H1 (cell line): ENCODE data around the gene RMP24.

ENCODE experiments used
- CTCF ChIA-PET: fragments of 300-600 bp; sonication (Branson Sonifier 250); formaldehyde crosslinking; loops from one replicate; lab custom pipeline; 2021; ENCODE audit not compliant: partially characterized antibody; lab: Charles Lee
- POLR2A ChIA-PET: fragments of 300-600 bp; sonication (Branson Sonifier 250); formaldehyde crosslinking; loops from one replicate; lab custom pipeline; 2021; ENCODE audit warnings: inconsistent platforms; ENCODE audit not compliant: partially characterized antibody; lab: Charles Lee
- DNase-seq, 2 experiments: peaks; one replicate each; pipeline versions ENCODE4 v3.0.0 to v3.0.0-alpha.2; 2010 to 2022; ENCODE audit warnings: low spot score in 2 of 2, low read depth in 1 of 2, mixed read lengths in 1 of 2
- FAIRE-seq: peaks from 2 replicates; lab custom pipeline; 2011; peaks lifted over from hg19 to GRCh38; lab: Jason Lieb, UNC
- H2AFZ ChIP-seq: 2 replicates; pipeline ENCODE4 v1.8.1; 2012; ENCODE audit warnings: low read length, inconsistent platforms
- H2AK5ac ChIP-seq: 2 replicates; pipeline ENCODE4 v1.6.1; 2013; ENCODE audit warnings: low read depth, low read length
- H2BK120ac ChIP-seq: replicated peaks from 2 replicates; pipeline ENCODE3; 2013; ENCODE audit warnings: low read depth, low read length, inconsistent platforms
- H2BK12ac ChIP-seq: 2 replicates; pipeline ENCODE4 v1.6.1; 2013; ENCODE audit warnings: low read depth, low read length
- H2BK15ac ChIP-seq: 2 replicates; pipeline ENCODE4 v1.6.1; 2013; ENCODE audit warnings: low read length
- H2BK20ac ChIP-seq: 2 replicates; pipeline ENCODE4 v1.6.1; 2013; ENCODE audit warnings: low read length
- H2BK5ac ChIP-seq: 2 replicates; pipeline ENCODE4 v1.6.1; 2013; ENCODE audit warnings: low read depth, low read length
- H3K14ac ChIP-seq: 2 replicates; pipeline ENCODE4 v1.6.1; 2013; ENCODE audit warnings: inconsistent platforms; ENCODE audit not compliant: insufficient read length
- H3K18ac ChIP-seq: 2 replicates; pipeline ENCODE4 v1.6.1; 2013; ENCODE audit warnings: low read length; ENCODE audit errors: extremely low read depth
- H3K23ac ChIP-seq: 2 replicates; pipeline ENCODE4 v1.6.1; 2013; ENCODE audit warnings: inconsistent platforms; ENCODE audit not compliant: insufficient read length
- H3K23me2 ChIP-seq: 2 replicates; pipeline ENCODE4 v1.6.1; 2013; ENCODE audit warnings: low read depth, low read length
- H3K27ac ChIP-seq: 2 replicates; pipeline ENCODE4 v1.6.1; 2011; ENCODE audit warnings: low read depth, low read length, inconsistent platforms
- H3K27me3 ChIP-seq, 4 experiments: replicated peaks in 1 of 4; 1 replicate in 1 of 4; 2 replicates in 3 of 4; pipeline versions ENCODE4 v1.6.1 to v1.8.1; 2011 to 2013; ENCODE audit warnings: low read length in 3 of 4, mild to moderate bottlenecking in 3 of 4, inconsistent platforms in 2 of 4, mixed read lengths in 2 of 4, moderate library complexity in 1 of 4; ENCODE audit not compliant: control insufficient read depth in 3 of 4, insufficient read depth in 3 of 4; ENCODE audit errors: extremely low read depth in 1 of 4
- H3K36me3 ChIP-seq, 4 experiments: 2 replicates each; pipeline versions ENCODE4 v1.6.1 to v1.8.1; 2011 to 2013; ENCODE audit warnings: mild to moderate bottlenecking in 4 of 4, low read length in 3 of 4, moderate library complexity in 2 of 4, control low read depth in 1 of 4, inconsistent platforms in 1 of 4; ENCODE audit not compliant: insufficient read depth in 4 of 4, control insufficient read depth in 2 of 4
- H3K4ac ChIP-seq: replicated peaks from 2 replicates; pipeline ENCODE3; 2013; ENCODE audit warnings: low read length, low read depth, mixed read lengths, inconsistent platforms; ENCODE audit not compliant: insufficient read length
- H3K4me1 ChIP-seq, 4 experiments: replicated peaks in 1 of 4; 1 replicate in 1 of 4; 2 replicates in 3 of 4; pipeline versions ENCODE4 v1.6.1 to v1.8.1; 2011 to 2013; ENCODE audit warnings: low read length in 3 of 4, inconsistent platforms in 2 of 4, mixed read lengths in 1 of 4; ENCODE audit not compliant: insufficient read depth in 4 of 4, control insufficient read depth in 3 of 4
- H3K4me2 ChIP-seq, 2 experiments: 2 replicates each; pipeline versions ENCODE4 v1.6.1 to v1.8.1; 2011 to 2013; ENCODE audit warnings: low read depth in 2 of 2, low read length in 2 of 2, control low read depth in 1 of 2, inconsistent platforms in 1 of 2, mild to moderate bottlenecking in 1 of 2; ENCODE audit not compliant: insufficient read depth in 1 of 2
- H3K4me3 ChIP-seq, 4 experiments: fragments of 200-600, 300-600 bp in 1 of 4; sonication (generic), shearing (Covaris generic), sonication (Bioruptor Twin) in 1 of 4; 2 replicates each; pipeline versions ENCODE4 v1.5.1 to v1.8.1; 2011 to 2016; ENCODE audit warnings: low read length in 4 of 4, low read depth in 3 of 4, control low read depth in 2 of 4, inconsistent platforms in 2 of 4, mild to moderate bottlenecking in 2 of 4, mixed read lengths in 1 of 4, moderate library complexity in 1 of 4; ENCODE audit not compliant: insufficient read depth in 2 of 4; ENCODE audit errors: extremely low read depth in 1 of 4
- H3K56ac ChIP-seq: replicated peaks from 2 replicates; pipeline ENCODE3; 2013; ENCODE audit warnings: low read depth, mild to moderate bottlenecking, mixed read lengths, low read length, inconsistent platforms; ENCODE audit not compliant: insufficient read length
- H3K79me1 ChIP-seq: 2 replicates; pipeline ENCODE4 v1.6.1; 2013; ENCODE audit warnings: low read depth, low read length, control low read depth
- H3K79me2 ChIP-seq, 2 experiments: 2 replicates each; pipeline versions ENCODE4 v1.6.1 to v1.8.1; 2012 to 2013; ENCODE audit warnings: low read length in 2 of 2, mild to moderate bottlenecking in 2 of 2, inconsistent platforms in 1 of 2; ENCODE audit not compliant: insufficient read depth in 2 of 2, control insufficient read depth in 1 of 2
- H3K9ac ChIP-seq, 4 experiments: replicated peaks in 1 of 4; 1 replicate in 1 of 4; 2 replicates in 3 of 4; pipeline versions ENCODE4 v1.6.1 to v1.8.1; 2011 to 2013; ENCODE audit warnings: low read depth in 3 of 4, low read length in 3 of 4, control low read depth in 2 of 4, mild to moderate bottlenecking in 2 of 4, moderate library complexity in 2 of 4, inconsistent platforms in 1 of 4; ENCODE audit errors: extremely low read depth in 1 of 4
- H3K9me3 ChIP-seq, 2 experiments: 2 replicates each; pipeline versions ENCODE4 v1.6.1 to v1.8.1; 2012 to 2013; ENCODE audit warnings: mild to moderate bottlenecking in 2 of 2, moderate library complexity in 2 of 2, control low read depth in 1 of 2, inconsistent platforms in 1 of 2, low read depth in 1 of 2, low read length in 1 of 2, mixed read lengths in 1 of 2; ENCODE audit not compliant: insufficient read depth in 2 of 2
- H4K20me1 ChIP-seq, 2 experiments: replicated peaks in 1 of 2; 2 replicates each; pipeline versions ENCODE3 to v1.8.1; 2011 to 2013; ENCODE audit warnings: inconsistent platforms in 2 of 2, low read length in 2 of 2, mild to moderate bottlenecking in 1 of 2; ENCODE audit not compliant: insufficient read depth in 2 of 2, control insufficient read depth in 1 of 2
- H4K5ac ChIP-seq: 2 replicates; pipeline ENCODE4 v1.6.1; 2013; ENCODE audit warnings: low read length, low read depth, mixed read lengths, inconsistent platforms; ENCODE audit not compliant: insufficient read length
- H4K8ac ChIP-seq: 2 replicates; pipeline ENCODE4 v1.8.0; 2013; ENCODE audit warnings: mild to moderate bottlenecking, moderate library complexity, low read length, inconsistent platforms; ENCODE audit not compliant: insufficient read depth; ENCODE audit errors: extremely low read depth
- H4K91ac ChIP-seq: replicated peaks from 2 replicates; pipeline ENCODE3; 2013; ENCODE audit warnings: low read length, mixed read lengths, inconsistent platforms; ENCODE audit not compliant: insufficient read length
- BCL11A ChIP-seq, 2 experiments: IDR thresholded peaks; one replicate each; pipeline ENCODE4 v1.6.1; 2011; ENCODE audit warnings: low read depth in 2 of 2, low read length in 2 of 2, mild to moderate bottlenecking in 2 of 2
- WGBS, 2 experiments: shearing (Covaris generic) in 1 of 2; methylation state at CpG; one replicate each; pipeline versions ENCODE4 v1.1.6 to v1.1.7; 2013 to 2015; ENCODE audit warnings: low lambda C conversion rate in 2 of 2, mixed read lengths in 2 of 2, inconsistent platforms in 1 of 2, low coverage in 1 of 2, missing lambda C conversion rate in 1 of 2; ENCODE audit not compliant: insufficient replicate concordance in 2 of 2, insufficient coverage in 1 of 2, insufficient read length in 1 of 2; ENCODE audit errors: extremely low coverage in 1 of 2, missing lambda C conversion rate in 1 of 2; 5-methylcytosine and 5-hydroxymethylcytosine counted together

RMP24 gene

GRCh38 chr18:36025025-36025424 lies 52.5 kb downstream of the RMP24 start:
- no peak overlapping the region for H2AFZ ChIP-seq
- H3K79me1 ChIP-seq, result no peaks in the 10 kb centered on the region
- no peak overlapping the region for H3K9ac ChIP-seq
- no peaks in the 10 kb centered on the region for H4K20me1 ChIP-seq
- H3K18ac ChIP-seq, result no peak overlapping the region
- H2BK5ac ChIP-seq, result no peak overlapping the region
- H3K79me2 ChIP-seq, result no peaks in the 10 kb centered on the region
- 100% methylated on average over 1 of the region's 1 CpG; no CpG with 5 or more reads in 1 of the 2 experiments for WGBS, 2 experiments
- H2BK120ac ChIP-seq, result no peak overlapping the region
- FAIRE-seq (no peak), DNase-seq (no peak)
- no peak overlapping the region for H2BK12ac ChIP-seq
- H2BK15ac ChIP-seq, result no peak overlapping the region
- H3K4ac ChIP-seq, result no peak overlapping the region
- no peaks in the 10 kb centered on the region for H3K4me1 ChIP-seq
- no peak overlapping the region for H3K4me3 ChIP-seq
- no peak overlapping the region for H4K5ac ChIP-seq
- no peak overlapping the region for H3K4me2 ChIP-seq
- H3K23ac ChIP-seq, result no peak overlapping the region
- H4K91ac ChIP-seq, result no peak overlapping the region
- H2BK20ac ChIP-seq, result no peak overlapping the region
- H3K9me3 ChIP-seq, result no peaks in the 10 kb centered on the region
- no peaks in the 10 kb centered on the region for H3K27me3 ChIP-seq
- CTCF ChIA-PET, result interaction anchor here (0.6 kb wide), 1 partner anchor 10 kb away, joined by 3 read pairs; no protein-coding TSS in a partner anchor
- no peak overlapping the region for H2AK5ac ChIP-seq
- H3K36me3 ChIP-seq, result peaks cover 6 to 50% (median 23%) of the 10 kb centered on the region in 4 experiments; a peak in 7 of 8 replicates
- H3K56ac ChIP-seq, result no peak overlapping the region
- no peaks in the 10 kb centered on the region for H3K23me2 ChIP-seq
- TF ChIP-seq BCL11A (IDR thresholded peaks at IDR 0.05; ENCODE audit: low read depth in 2 of 2, low read length in 2 of 2), result no peak
- H4K8ac ChIP-seq, result no peak overlapping the region
- no peak overlapping the region for H3K14ac ChIP-seq
- POLR2A ChIA-PET, result no interaction called here
- H3K27ac ChIP-seq, result no peak overlapping the region
